Fibroblast of the aortic adventitia (primary cell): ENCODE measurements around the gene CERK. TPM values are rescaled to one million over a fixed set of nuclear protein-coding genes. Genes with fewer than 3 reads are reported as not detected.

Experiments
- DNase-seq: peaks from one replicate; pipeline ENCODE4 v3.0.0-alpha.2; 2010; ENCODE audit warnings: low read depth
- H3K4me3 ChIP-seq: 2 replicates; pipeline ENCODE4 v1.5.1; 2011; ENCODE audit warnings: low read depth, mild to moderate bottlenecking, control low read depth, low read length, moderate library complexity
- total RNA-seq: library from RNA; depleted of rRNA; stranded (reverse); fragments of >200 nt; gene quantifications from 2 replicates; pipeline ENCODE4 v1.2.3, GENCODE V29; 2012; ENCODE audit warnings: low replicate concordance
- TF ChIP-seq, protein P1 (sequence below): IDR thresholded peaks from 2 replicates; pipeline ENCODE4 v1.5.1; 2011; ENCODE audit warnings: mild to moderate bottlenecking, low read length, control low read depth, inconsistent platforms; ENCODE audit not compliant: insufficient read depth

Gene CERK
- total RNA-seq, 1 donor: 39.4 TPM

DNA sequence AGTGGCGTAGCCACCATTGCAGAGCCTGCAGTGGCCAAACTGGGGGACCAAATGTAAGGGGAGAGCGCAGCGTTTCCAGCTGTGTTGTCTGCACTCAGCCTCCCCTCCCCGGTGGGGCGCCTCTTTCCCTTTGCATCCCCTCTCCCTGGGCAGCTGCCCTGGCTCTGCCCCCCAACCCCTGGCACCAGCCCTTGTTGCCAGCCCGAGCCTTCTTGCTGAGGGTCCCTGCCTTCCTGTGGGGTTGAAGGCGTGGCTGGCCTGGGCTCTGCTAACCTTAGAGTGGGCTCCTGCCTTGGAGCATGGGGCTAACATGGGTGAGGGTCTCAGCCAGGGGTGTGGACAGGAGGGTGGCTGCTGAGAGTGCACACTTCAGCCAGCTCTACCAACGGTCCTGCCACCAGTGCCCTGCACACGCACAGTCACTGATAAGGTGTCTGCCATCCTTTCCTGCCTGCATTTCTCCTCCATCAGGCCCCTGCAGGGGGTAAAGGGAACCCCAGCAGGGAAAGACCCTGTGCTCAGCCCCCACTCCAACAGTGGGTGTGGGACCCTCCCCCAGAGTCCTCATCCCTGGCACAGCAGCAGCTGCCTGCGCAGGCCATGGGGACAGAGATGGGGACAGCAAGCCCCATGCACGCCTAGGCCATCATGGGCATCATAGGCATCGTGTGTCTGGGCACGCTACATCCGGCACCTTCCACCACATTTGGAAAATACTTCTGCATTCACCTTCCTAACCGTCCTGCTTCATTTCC is 43.5 kb downstream of the CERK start:
- DNase-seq: no peak
- TF ChIP-seq, protein P1, sequence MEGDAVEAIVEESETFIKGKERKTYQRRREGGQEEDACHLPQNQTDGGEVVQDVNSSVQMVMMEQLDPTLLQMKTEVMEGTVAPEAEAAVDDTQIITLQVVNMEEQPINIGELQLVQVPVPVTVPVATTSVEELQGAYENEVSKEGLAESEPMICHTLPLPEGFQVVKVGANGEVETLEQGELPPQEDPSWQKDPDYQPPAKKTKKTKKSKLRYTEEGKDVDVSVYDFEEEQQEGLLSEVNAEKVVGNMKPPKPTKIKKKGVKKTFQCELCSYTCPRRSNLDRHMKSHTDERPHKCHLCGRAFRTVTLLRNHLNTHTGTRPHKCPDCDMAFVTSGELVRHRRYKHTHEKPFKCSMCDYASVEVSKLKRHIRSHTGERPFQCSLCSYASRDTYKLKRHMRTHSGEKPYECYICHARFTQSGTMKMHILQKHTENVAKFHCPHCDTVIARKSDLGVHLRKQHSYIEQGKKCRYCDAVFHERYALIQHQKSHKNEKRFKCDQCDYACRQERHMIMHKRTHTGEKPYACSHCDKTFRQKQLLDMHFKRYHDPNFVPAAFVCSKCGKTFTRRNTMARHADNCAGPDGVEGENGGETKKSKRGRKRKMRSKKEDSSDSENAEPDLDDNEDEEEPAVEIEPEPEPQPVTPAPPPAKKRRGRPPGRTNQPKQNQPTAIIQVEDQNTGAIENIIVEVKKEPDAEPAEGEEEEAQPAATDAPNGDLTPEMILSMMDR: no peak
- no peak overlapping the region for H3K4me3 ChIP-seq

DNA sequence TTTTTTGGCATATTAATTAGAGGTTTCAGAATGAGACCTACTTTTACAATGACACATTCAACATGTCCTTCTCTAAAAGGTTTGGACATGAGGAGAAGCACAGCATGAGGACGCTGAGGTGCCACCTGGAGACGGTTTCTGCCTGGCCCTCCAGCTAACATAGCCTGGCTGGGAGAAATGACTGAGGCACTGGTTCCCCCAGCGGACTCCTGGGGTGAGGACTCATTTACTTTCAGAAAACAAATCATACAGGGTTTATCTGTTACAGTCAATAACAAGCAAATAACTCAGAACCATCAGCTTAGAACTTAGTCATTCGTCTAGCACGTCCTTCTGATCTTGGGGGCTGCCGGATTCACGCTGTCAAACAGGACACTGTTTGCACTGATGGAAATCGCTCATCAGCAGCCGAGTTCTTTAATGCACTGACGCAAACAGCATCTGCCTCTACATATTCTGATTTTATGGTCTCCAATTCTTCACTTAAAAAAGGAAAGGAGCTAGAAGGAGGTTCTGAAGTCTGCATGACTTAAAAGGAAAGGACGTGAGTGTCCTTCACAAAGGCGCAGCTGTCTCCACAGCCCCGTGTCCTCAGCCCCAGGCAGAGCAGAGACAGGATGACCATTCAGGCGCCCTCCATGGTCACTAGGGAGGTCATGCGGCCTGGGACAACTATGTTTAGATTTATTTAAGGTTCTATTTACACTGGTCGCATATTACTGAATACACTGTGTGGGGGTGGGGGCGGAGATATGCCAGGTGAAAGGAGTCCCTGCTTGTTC is 44.2 kb downstream of the CERK start:
- DNase-seq: no peak
- TF ChIP-seq, protein P1: no peak
- no peak overlapping the region for H3K4me3 ChIP-seq

DNA sequence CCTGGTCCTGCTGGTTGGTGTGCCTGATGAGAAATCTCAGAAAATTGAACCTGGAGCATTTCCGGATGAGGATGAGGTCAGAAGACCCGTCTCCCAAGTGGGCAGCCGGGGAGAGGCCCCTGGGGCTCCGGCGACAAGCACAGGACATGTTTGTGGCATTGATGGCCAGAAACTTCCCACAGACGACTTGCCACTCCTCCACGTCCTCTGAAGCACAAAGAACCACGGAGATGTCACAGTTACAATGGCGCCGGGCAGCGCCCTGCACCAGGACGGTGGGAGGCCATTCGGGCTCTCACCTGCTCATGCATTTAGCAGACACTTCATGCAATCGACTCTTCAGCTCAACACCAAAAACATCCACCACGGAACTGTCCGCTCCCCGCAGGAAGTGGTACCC is 46.5 kb downstream of the CERK start:
- TF ChIP-seq, protein P1: no peak
- no peak for DNase-seq
- no peak overlapping the region for H3K4me3 ChIP-seq

DNA sequence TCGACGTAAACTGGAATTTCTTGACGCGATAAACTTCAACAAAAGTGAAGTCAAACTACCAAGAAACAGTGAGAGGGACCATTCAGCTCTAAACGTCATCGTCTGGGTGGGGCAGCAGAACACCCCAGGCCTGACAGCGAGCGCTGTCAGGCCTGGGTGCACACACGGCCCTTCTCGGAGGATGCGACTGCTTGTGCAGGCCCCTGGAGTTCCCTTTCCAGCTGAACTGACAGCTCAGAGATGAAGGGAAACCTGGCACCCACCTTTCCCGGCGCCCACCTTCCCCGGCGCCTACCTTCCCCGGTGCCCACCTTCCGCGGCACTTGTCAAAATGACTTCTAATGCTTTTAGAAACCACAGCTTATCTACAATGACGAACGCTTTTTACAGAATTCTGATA is 47.9 kb downstream of the CERK start:
- DNase-seq: no peak
- TF ChIP-seq, protein P1: no peak
- no peak overlapping the region for H3K4me3 ChIP-seq

DNA sequence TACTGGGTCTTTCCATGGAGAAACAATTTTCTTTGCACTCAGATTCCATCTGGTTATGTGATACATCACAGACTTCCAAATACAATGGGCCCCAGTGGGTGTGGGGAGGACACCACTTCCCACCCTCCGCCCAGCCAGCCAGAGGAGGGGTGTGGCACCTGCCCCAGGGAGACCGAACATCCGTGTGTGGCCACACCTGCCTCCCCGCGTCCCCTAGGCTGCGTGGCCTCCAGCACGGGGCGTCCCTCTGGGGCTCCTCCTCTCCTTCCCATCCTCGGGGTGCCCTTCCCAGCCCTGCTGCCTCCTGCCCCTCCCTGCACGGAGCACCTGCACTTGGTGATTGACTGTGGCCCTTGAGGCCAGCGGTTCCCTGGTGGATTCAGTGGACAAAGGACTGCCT is 49.1 kb downstream of the CERK start:
- TF ChIP-seq, protein P1: no peak
- H3K4me3 ChIP-seq: no peak overlapping the region
- no peak for DNase-seq

DNA sequence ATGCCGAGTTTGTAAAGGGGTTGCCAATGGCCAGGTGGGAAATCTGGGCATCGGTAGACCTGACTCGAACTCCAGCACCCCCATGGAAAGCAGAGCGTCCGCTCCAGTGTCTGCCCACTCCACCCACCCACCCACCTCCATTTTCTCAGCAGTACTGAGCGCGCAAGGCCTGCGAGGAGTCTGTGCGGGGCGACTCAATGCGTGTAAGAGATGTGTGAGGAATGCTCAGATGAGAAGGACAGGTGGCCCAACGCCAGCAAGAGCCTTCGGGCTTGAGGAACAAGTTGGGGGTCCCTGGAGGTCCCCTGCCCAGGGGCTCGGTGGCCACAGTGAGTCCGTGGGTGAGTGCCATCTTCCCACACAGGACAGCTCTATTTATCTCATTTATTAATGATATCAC is 50.6 kb downstream of the CERK start:
- TF ChIP-seq, protein P1: no peak
- no peak overlapping the region for H3K4me3 ChIP-seq
- no peak for DNase-seq
